Heart right ventricle (tissue), 16 donors: ENCODE results near the gene ARHGEF4. TPM values are rescaled to one million over a fixed set of nuclear protein-coding genes. Genes with fewer than 3 reads are reported as not detected.

Experiments used
- ATAC-seq, 8 donors: fragments of 200-7000 bp; cut with Tn5 transposase; one replicate each; pipeline ENCODE4 v1.9.1; 2020; ENCODE audit warnings: mild to moderate bottlenecking in 8 of 8, moderate library complexity in 8 of 8, moderate number of reproducible peaks in 1 of 8
- DNase-seq, 2 donors: peaks; one replicate each; pipeline ENCODE4 v3.0.0-alpha.2; 2020
- H3K27ac ChIP-seq, 10 donors: fragments of 200-600 bp; sonication (generic) in 2 of 10; one replicate each; pipeline versions ENCODE4 v1.5.0 to v1.8.0; 2020 to 2022; ENCODE audit warnings: mild to moderate bottlenecking in 3 of 10
- H3K27me3 ChIP-seq, 7 donors: fragments of 200-600 bp; one replicate each; pipeline ENCODE4 v1.8.0; 2021 to 2022; ENCODE audit warnings: mild to moderate bottlenecking in 2 of 7
- H3K36me3 ChIP-seq, 9 donors: fragments of 200-600 bp; sonication (generic) in 1 of 9; one replicate each; pipeline versions ENCODE4 v1.5.0 to v1.8.0; 2020 to 2022; ENCODE audit warnings: mild to moderate bottlenecking in 2 of 9
- H3K4me1 ChIP-seq, 9 donors: fragments of 200-600 bp; sonication (generic) in 1 of 9; one replicate each; pipeline versions ENCODE4 v1.5.0 to v1.8.0; 2020 to 2022; ENCODE audit warnings: mild to moderate bottlenecking in 4 of 9
- H3K4me3 ChIP-seq, 10 donors: fragments of 200-600 bp; sonication (generic) in 2 of 10; one replicate each; pipeline versions ENCODE4 v1.5.0 to v1.8.0; 2020 to 2022; ENCODE audit warnings: mild to moderate bottlenecking in 7 of 10, moderate library complexity in 2 of 10
- H3K9me3 ChIP-seq, 11 donors: fragments of 200-600 bp in 10 of 11; sonication (generic) in 2 of 11; one replicate each; pipeline versions ENCODE4 v1.5.0 to v1.8.0; 2013 to 2022; ENCODE audit warnings: mild to moderate bottlenecking in 2 of 11, control low read depth in 1 of 11, moderate library complexity in 1 of 11
- CTCF ChIP-seq, 9 donors: fragments of 200-600 bp; sonication (generic) in 2 of 9; IDR thresholded peaks; one replicate each; pipeline versions ENCODE4 v1.5.0 to v1.8.0; 2021 to 2022; ENCODE audit warnings: antibody characterized with exemption in 9 of 9, mild to moderate bottlenecking in 5 of 9, moderate library complexity in 1 of 9
- WGBS, 2 donors: extraction: QIAGEN DNeasy Blood & Tissue Kit; methylation state at CpG; one replicate each; pipeline ENCODE4 v1.1.7; 2013; ENCODE audit warnings: inconsistent platforms in 1 of 2; 5-methylcytosine and 5-hydroxymethylcytosine counted together
- intact Hi-C, 10 donors: fragments of 100-400 bp; cut with DNase I; formaldehyde crosslinking; loops; one replicate each; pipeline versions ENCODE4 v1.11.1 to v1.14.2; 2022
- polyA plus RNA-seq, 2 donors: library from polyadenylated mRNA; stranded (reverse); fragments of 200-250 nt; gene quantifications; one replicate each; pipeline ENCODE4 v1.2.3, GENCODE V29; 2013
- total RNA-seq, 10 donors: library from RNA; stranded (reverse); fragmentation: NEBNext Ultra II Directional in 3 of 10; extraction: Animal tissue kit (Norgen Biotek cat#: 25700) in 3 of 10; gene quantifications; one replicate each; pipeline versions ENCODE4 v1.2.1 to v1.2.4, GENCODE V29; 2021 to 2023
- donor health status: Arrhythmogenic right ventricular cardiomyopathy.
- donor health status: ischemic (EF 13 %, LVEDD 7.1; RV severe dilation, severe dysfunction).
- donor health status: healthy with polysubstance abuse.
- donor health status: DM: no; HTN: yes; CAD: no.
- donor health status: DM: no; HTN: no; CAD: no.
- donor health status: ischemic (EF 25% LVEDD 6.9; RV normal size, moderate dysfunction).
- donor health status: ischemic (EF 25% LVEDD 5.7; RV mildly dilated, moderate dysfunction).
- donor health status: healthy.
- donor health status: DM: yes; HTN: yes; CAD: no.
- donor health status: Ischemic cardiomyopathy.
- donor health status: ischemic (EF 35%, LVEDD 5.7; RV mildly dilated, moderate dysfunction).
- donor health status: nonischemic (EF 11% LVEDD 7.7; RV severe dilation, severe dysfunction).
- donor health status: DM: yes; HTN: yes; CAD: no.
- donor health status: PGD.
- donor health status: ischemic (EF 29% LVEDD 5.4; RV normal size, mild dysfunction).
- donor health status: nonischemic (EF 23%, LVEDD 6.1; RV moderate dilation, normal function).

The ARHGEF4 gene
- total and polyA plus RNA-seq, 12 donors: 0.67 to 6.5 (median 3.4) TPM

- WGBS, 2 donors: 65 to 68% methylated on average over 28 of the region's 28 CpGs
- DNase-seq: no peak
- Histone ChIP-seq H3K27me3 (peaks cover 11 to 87% (median 56%) of the 10 kb centered on the region in 7 donors), H3K4me3 (no peak overlapping the region), H3K4me1 (peaks cover 0 to 7% (median 0%) of the 10 kb centered on the region in 9 donors), H3K27ac (no peak overlapping the region), H3K9me3 (no peaks in the 10 kb centered on the region), H3K36me3 (no peaks in the 10 kb centered on the region)
- no peak for ATAC-seq
- no peak for TF ChIP-seq CTCF (IDR thresholded peaks at IDR 0.05)
- intact Hi-C loops: no loop called here
Measured at GRCh38 chr2:130837811-130838565, 1.3 kb downstream of the ARHGEF4 start.

- intact Hi-C loops: no loop called here
- no peak for TF ChIP-seq CTCF (IDR thresholded peaks at IDR 0.05)
- Histone ChIP-seq H3K4me1 (peaks cover 0 to 7% (median 0%) of the 10 kb centered on the region in 9 donors), H3K27me3 (peaks cover 11 to 96% (median 64%) of the 10 kb centered on the region in 7 donors), H3K4me3 (no peak overlapping the region), H3K27ac (no peak overlapping the region), H3K36me3 (no peaks in the 10 kb centered on the region), H3K9me3 (no peaks in the 10 kb centered on the region)
- whole genome bisulfite sequencing, 2 donors: 81 to 82% methylated on average over 16 of the region's 16 CpGs
- no peak for DNase-seq
- no peak for ATAC-seq
Measured at GRCh38 chr2:130839011-130839780, 2.5 kb downstream of the ARHGEF4 start.

- Histone ChIP-seq H3K27ac (no peak overlapping the region), H3K4me3 (no peak overlapping the region), H3K9me3 (no peaks in the 10 kb centered on the region), H3K4me1 (peaks cover 0 to 7% (median 0%) of the 10 kb centered on the region in 9 donors), H3K36me3 (no peaks in the 10 kb centered on the region), H3K27me3 (peaks cover 11 to 88% (median 55%) of the 10 kb centered on the region in 7 donors)
- ATAC-seq: no peak
- intact Hi-C loops: no loop called here
- 75 to 82% methylated on average over 8 of the region's 8 CpGs for WGBS, 2 donors
- no peak for DNase-seq
- TF ChIP-seq CTCF (IDR thresholded peaks at IDR 0.05): no peak
Measured at GRCh38 chr2:130840506-130840905, 3.8 kb downstream of the ARHGEF4 start.

GRCh38 chr2:130841741-130842365, 5.1 kb downstream of the ARHGEF4 start:
- no peaks in the 10 kb centered on the region for H3K9me3 ChIP-seq
- H3K4me3 ChIP-seq: no peak overlapping the region
- DNase-seq (no peak), ATAC-seq (no peak)
- H3K27me3 ChIP-seq: peaks cover 6 to 75% (median 42%) of the 10 kb centered on the region in 7 donors
- TF ChIP-seq CTCF (IDR thresholded peaks at IDR 0.05): no peak
- 83 to 86% methylated on average over 6 of the region's 6 CpGs for WGBS, 2 donors
- no peaks in the 10 kb centered on the region for H3K36me3 ChIP-seq
- intact Hi-C loops: no loop called here
- no peak overlapping the region for H3K27ac ChIP-seq
- peaks cover 0 to 7% (median 0%) of the 10 kb centered on the region in 9 donors for H3K4me1 ChIP-seq
